ENCODE results near the gene UBE2J2. TPM values are rescaled to one million over a fixed set of nuclear protein-coding genes. Genes with fewer than 3 reads are reported as not detected.

The UBE2J2 gene
- total RNA-seq, 1 experiment from 2014 or later: 62.1 TPM

- Mint-ChIP-seq H3K4me3 (ENCODE audit: unreplicated experiment) (no peak overlapping the region), H3K4me1 (ENCODE audit: insufficient read depth, unreplicated experiment) (no peaks in the 10 kb centered on the region), H3K36me3 (ENCODE audit: insufficient read depth, unreplicated experiment) (peaks cover 17% of the 10 kb centered on the region), H3K27ac (ENCODE audit: low read depth, unreplicated experiment) (no peak overlapping the region), H3K9me3 (ENCODE audit: unreplicated experiment) (no peaks in the 10 kb centered on the region), H3K27me3 (ENCODE audit: insufficient read depth, unreplicated experiment) (no peaks in the 10 kb centered on the region)
- ChIA-PET POLR2A (interaction anchor here (1.9 kb wide), 1 partner anchor 10 kb away, joined by 6 read pairs; no protein-coding TSS in a partner anchor), CTCF (interaction anchor here (0.6 to 3.2 kb wide), 7 partner anchors 9 to 173 kb away, joined by 3 to 77 read pairs (median 7); partner anchors contain the start of gene SCNN1D)
- intact Hi-C loops (cut with micrococcal nuclease): loop anchor here (5.0 to 10.0 kb wide), 2 partner anchors 61 to 308 kb away; partner anchors contain the start of genes B3GALT6, PERM1 and SDF4
- no peak for DNase-seq (ENCODE audit: unreplicated experiment)
- no peak for TF ChIP-seq CTCF (IDR thresholded peaks at IDR 0.05; ENCODE audit: unreplicated experiment)
- no TSS peak for BruUV-seq (replicated peaks)
These were observed 19.2 kb upstream of the UBE2J2 start for GRCh38 chr1:1292851-1293250.

- no peak for TF ChIP-seq CTCF (IDR thresholded peaks at IDR 0.05; ENCODE audit: unreplicated experiment)
- no peaks in the 10 kb centered on the region for H3K27me3 Mint-ChIP-seq (ENCODE audit: insufficient read depth, unreplicated experiment)
- peaks cover 17% of the 10 kb centered on the region for H3K36me3 Mint-ChIP-seq (ENCODE audit: insufficient read depth, unreplicated experiment)
- no TSS peak for BruUV-seq (replicated peaks)
- H3K9me3 Mint-ChIP-seq (ENCODE audit: unreplicated experiment): no peaks in the 10 kb centered on the region
- ChIA-PET CTCF (interaction anchor here (0.7 to 3.2 kb wide), 12 partner anchors 8 to 308 kb away, joined by 3 to 77 read pairs (median 6); partner anchors contain the start of genes B3GALT6 and SCNN1D), POLR2A (interaction anchor here (0.7 to 1.9 kb wide), 4 partner anchors 11 to 170 kb away, joined by 3 to 13 read pairs (median 7); no protein-coding TSS in a partner anchor)
- intact Hi-C loops (cut with micrococcal nuclease): loop anchor here (5.0 to 10.0 kb wide), 2 partner anchors 60 to 308 kb away; partner anchors contain the start of genes B3GALT6, PERM1 and SDF4
- H3K4me1 Mint-ChIP-seq (ENCODE audit: insufficient read depth, unreplicated experiment): no peaks in the 10 kb centered on the region
- H3K4me3 Mint-ChIP-seq (ENCODE audit: unreplicated experiment): no peak overlapping the region
- H3K27ac Mint-ChIP-seq (ENCODE audit: low read depth, unreplicated experiment): no peak overlapping the region
- no peak for DNase-seq (ENCODE audit: unreplicated experiment)
These were observed 18.8 kb upstream of the UBE2J2 start for GRCh38 chr1:1292442-1292779.

- no peaks in the 10 kb centered on the region for H3K27me3 Mint-ChIP-seq (ENCODE audit: insufficient read depth, unreplicated experiment)
- H3K27ac Mint-ChIP-seq (ENCODE audit: low read depth, unreplicated experiment): no peak overlapping the region
- intact Hi-C loops (cut with micrococcal nuclease): loop anchor here (2.0 to 10.0 kb wide), 3 partner anchors 59 to 307 kb away; partner anchors contain the start of genes B3GALT6, PERM1 and SDF4
- TF ChIP-seq CTCF (IDR thresholded peaks at IDR 0.05; ENCODE audit: unreplicated experiment): peak; percentile 77
- no peaks in the 10 kb centered on the region for H3K4me1 Mint-ChIP-seq (ENCODE audit: insufficient read depth, unreplicated experiment)
- H3K4me3 Mint-ChIP-seq (ENCODE audit: unreplicated experiment): no peak overlapping the region
- peak; percentile 86 for DNase-seq (ENCODE audit: unreplicated experiment)
- ChIA-PET POLR2A (interaction anchor here (0.7 to 2.3 kb wide), 9 partner anchors 8 to 171 kb away, joined by 3 to 13 read pairs (median 6); no protein-coding TSS in a partner anchor), CTCF (interaction anchor here (0.6 to 3.2 kb wide), 15 partner anchors 8 to 307 kb away, joined by 3 to 77 read pairs (median 4); partner anchors contain the start of genes B3GALT6 and SCNN1D)
- no peaks in the 10 kb centered on the region for H3K9me3 Mint-ChIP-seq (ENCODE audit: unreplicated experiment)
- H3K36me3 Mint-ChIP-seq (ENCODE audit: insufficient read depth, unreplicated experiment): peaks cover 17% of the 10 kb centered on the region
- BruUV-seq (replicated peaks): no TSS peak
These were observed 18.1 kb upstream of the UBE2J2 start for GRCh38 chr1:1291548-1292441.

Data from MCF 10A (cell line).